Stimulated activated CD4-positive, alpha-beta T cell treated with anti-CD3 and anti-CD28 coated beads, Interleukin-12 subunit alpha, Interleukin-12 subunit beta, amount 100 ng/mL, for 48 hours (primary cell): Measurements from ENCODE around the gene F11R.
A peak's percentile ranks its signal among the peaks of the same experiment; 100 is the strongest.
"Not testable (repeated sequence)": the region's sequence is repeated elsewhere in the genome, so short reads cannot be mapped to it uniquely, and the experiment has no call there.

Experiments
- DNase-seq, 3 donors: peaks; one replicate each; pipeline ENCODE4 v3.0.0-alpha.2; 2020; ENCODE audit warnings: low read depth in 2 of 3, low spot score in 1 of 3

The F11R gene

DNA sequence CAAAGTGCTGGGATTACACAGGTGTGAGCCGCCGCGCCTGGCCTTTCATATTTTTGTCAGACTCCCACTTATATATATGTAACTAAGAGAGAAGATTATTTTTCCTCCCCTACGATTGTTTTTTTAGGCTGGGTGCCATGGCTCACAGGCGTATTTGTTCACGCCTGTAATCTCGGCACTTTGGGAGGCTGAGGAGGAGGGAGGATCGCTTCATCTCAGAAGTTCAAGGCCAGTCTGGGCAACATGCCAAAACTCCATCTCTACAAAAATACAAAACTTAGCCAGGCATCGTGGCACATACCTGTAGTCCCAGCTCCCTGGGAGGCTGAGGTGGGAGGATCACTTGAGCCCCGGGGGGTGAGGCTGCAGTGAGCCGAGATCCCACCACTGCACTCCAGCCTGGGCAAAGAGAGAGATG lies 42.4 kb downstream of the F11R start:
- DNase-seq: no peak

DNA sequence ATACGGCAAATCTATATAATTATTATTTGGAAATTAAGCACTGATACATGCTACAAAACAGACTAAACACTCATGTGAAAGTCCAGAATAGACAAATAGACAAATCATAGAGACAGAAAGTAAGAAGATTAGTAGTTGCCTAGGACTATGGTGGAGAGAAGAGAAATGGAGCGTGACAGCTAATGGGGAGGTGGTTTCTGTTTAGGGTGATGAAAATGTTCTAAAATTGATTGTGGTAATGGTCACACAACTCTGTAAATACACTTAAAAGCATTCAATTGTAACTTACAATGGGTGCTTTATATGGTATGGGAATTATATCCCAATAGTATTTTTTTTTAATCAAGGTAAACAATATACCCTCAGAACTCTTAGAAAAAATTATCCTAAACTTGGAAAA lies 45.9 kb downstream of the F11R start:
- no peak for DNase-seq

- DNase-seq: no peak
These were observed 47.5 kb downstream of the F11R start for GRCh38 chr1:160973491-160973890.

GRCh38 chr1:160972939-160973338 lies 48.0 kb downstream of the F11R start:
- DNase-seq: no peak

- DNase-seq: peak in 2 of 3 donors; percentile 34 to 51
These were observed 49.3 kb downstream of the F11R start for GRCh38 chr1:160971618-160972056.

DNA sequence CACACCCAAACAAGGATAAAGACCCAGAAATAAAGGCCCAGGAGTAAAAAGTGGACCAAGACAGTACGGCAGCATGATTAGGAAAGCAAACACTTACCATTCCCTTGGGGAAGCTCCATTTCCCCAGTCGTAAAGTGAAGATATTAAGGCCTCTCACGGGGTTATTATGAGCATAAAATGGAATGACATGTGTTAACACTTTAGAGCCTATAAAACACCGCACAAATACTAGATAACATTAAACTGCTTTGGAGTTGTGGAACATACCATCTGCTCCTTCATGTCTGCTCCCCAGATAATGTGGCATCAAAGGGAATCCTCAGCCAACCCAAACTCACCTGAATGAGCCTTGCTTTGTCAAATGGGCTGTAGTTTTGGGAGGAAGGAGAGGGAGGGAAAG lies 57.4 kb downstream of the F11R start:
- DNase-seq: no peak

DNA sequence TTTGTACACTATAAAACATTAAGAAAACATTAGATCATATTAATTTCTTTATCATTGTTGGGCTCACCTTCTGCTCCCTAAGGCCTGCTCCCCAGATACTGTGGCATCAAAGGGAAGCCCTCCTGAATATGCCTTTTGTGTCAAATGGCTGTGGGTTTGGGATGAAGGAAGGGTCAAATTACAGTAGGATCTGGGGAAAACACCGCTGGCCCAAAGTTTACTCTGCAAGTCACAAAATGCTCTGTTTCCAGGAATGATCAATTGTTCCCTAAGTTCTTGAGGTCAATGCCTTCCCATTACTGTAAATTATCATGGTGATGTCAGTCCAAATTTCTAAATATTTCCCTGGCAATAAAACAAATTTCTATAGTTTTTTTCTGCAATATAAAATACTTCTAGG lies 59.5 kb downstream of the F11R start:
- DNase-seq: no peak

DNA sequence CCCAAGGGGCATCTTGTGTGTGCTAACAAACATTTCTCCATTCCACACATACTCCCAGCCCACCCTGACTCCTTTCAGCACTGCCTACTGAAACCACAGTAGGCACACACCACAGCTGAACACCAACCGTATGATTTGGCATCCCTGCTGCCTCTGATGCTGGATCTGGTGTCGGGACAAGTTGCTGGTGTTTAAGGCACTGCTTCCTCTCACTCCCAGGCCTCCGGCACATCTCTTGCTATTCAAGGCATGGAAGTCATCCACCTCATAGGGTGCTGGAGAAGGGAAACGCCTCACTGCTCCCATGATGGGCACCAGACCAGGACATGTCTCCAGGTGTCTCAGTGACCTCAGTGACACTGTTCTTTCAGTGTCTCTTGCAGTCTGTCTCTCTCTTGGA lies 64.0 kb downstream of the F11R start:
- no peak for DNase-seq

DNA sequence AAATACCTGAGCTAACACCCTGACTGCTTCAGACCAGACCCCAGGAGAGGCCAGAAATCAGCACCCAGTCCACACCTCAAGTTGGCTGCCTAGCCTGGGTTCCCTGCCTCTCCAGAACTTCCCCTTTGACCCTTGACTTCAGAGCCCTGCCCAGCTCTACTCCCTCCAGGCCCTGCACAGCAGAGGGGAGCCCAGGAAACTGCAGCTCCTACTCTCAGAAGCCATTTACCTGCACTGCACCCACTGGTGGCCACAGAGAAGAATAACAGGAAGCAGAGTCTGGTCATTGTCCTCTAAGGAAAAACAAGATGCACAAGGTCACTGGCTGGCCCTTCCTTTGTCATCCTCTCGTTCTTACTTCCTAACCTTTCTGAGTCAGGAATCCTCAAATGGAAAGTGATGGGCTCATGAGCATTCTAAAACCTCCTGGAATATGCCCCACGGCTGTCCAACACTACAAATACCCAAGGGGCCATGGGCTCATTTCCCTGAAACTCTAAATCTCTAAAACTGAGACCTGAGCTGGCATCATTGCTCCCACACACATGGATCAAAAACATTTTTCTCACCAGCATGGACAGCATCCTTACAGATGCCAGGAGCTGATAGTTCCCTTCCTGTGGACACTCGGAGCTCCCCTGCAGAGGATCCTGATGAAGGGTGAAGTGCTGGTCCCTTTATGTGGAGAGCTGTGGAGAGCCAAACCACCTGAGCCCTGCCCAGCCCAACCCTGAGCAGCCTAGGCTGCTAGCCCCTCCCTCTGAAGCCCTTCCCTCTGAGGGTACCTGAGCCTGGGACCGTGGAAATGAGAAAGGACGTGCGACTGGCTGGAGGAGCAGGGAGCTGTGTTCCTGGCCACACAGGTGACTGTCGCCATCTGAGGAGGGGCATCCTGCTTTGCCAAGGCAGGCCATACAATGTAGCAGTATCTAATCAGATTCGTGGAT lies 66.5 kb downstream of the F11R start, which contains the start of gene ITLN2:
TSS of gene ITLN2 (minus strand) at position 652 of the 947 bp plus-strand sequence. CDS start at position 584, 68 bp downstream.
- peak; percentile 20 to 37 (median 30) for DNase-seq

GRCh38 chr1:160953030-160953429 lies 67.9 kb downstream of the F11R start:
- DNase-seq: no peak

DNA sequence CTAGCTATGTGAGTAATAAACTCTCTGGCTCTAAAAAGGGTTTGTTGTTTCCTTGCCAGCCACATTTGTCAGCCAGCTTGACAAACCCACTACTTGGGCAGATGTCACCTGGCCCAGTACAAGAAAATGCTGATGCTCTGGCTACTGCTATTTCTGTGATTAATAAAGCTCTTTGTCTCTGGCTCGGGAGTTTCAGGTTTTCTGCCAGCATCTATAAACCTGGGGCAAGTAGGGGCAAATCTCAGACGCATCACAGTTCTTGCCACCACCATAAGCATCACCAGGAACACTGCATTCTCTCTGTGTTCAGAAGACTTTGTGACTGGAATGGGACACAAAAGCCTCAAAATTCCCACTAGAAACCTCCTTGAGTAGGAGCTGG lies 68.8 kb downstream of the F11R start:
- DNase-seq: no peak

DNA sequence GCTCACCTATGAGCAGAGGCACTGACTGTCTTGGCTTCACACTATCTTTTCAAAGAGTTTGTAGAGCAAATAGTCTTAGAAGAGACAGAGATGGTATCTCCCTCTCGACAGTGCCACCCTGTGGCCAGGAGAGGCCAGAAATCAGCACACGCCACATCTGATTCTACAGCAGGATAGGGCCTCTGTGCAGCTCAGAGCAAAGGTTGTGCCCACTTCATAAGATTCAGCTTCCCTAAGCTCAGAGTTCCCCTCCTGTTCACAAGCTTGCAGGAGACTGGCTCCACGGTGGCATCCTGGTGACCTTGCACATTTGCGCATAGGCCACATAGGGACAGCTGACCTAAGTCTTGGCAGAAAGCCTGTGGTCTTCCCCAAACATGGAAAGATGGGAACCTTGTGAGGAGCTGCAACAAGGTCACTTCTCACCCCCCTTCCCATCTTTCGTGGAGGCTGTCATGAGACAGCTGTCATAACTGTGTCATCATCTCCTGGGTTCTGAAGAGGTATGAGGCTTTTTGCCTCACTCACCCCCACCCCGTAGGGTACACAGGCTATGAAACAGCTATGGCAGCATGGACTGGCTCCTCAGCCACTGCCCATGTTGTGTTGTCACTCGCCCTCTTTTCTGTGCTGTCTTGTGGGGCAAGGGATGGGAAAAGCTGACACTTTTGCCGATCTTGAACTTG lies 69.4 kb downstream of the F11R start:
- DNase-seq: peak; percentile 50 to 71 (median 53)

- no peak for DNase-seq
These were observed 70.3 kb downstream of the F11R start for GRCh38 chr1:160950657-160951056.

GRCh38 chr1:160949881-160950280 lies 71.1 kb downstream of the F11R start:
- DNase-seq: no peak

DNA sequence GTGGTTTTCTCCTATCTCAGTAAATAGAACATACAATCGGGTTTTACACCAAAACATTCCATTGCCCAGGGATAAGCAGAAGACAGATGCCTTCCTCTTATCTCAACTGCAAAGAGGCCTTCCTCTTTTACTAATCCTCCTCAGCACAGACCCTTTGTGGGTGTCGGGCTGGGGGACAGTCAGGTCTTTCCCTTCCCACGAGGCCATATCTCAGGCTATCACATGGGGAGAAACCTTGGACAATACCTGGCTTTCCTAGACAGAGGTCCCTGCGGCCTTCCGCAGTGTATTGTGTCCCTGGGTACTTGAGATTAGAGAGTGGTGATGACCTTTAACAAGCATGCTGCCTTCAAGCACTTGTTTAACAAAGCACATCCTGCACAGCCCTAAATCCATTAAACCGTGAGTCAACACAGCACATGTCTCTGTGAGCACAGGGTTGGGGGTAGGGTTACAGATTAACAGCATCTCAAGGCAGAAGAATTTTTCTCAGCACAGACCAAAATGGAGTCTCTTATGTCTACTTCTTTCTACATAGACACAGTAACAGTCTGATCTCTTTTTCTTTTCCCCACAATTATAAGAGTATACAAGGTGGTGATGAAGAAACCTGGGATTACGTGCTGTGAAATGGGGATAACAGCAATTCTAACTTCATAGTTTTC lies 71.6 kb downstream of the F11R start:
- DNase-seq: not testable (repeated sequence)

DNA sequence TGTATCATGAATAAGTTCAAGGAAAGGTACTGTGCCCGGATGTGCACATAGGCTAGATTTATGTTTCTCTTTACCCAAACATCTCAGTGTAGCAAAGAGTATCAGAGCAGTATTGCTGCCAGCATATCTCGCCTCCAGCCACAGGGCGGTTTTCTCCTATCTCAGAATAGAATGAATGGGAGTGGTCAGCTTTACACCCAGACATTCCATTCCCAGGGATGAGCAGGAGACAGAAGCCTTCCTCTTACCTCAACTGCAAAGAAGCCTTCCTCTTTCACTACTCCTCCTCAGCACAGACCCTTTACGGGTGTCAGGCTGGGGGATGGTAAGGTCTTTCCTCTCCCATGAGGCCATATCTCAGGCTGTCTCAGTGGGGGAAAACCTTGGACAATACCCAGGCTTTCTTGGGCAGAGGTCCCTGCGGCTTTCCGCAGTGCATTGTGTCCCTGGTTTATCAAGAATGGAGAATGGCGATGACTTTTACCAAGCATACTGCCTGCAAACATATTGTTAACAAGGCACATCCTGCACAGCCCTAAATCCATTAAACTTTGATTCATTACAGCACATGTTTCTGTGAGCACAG lies 73.7 kb downstream of the F11R start:
- DNase-seq: not testable (repeated sequence)

- DNase-seq: not testable (repeated sequence)
These were observed 75.1 kb downstream of the F11R start for GRCh38 chr1:160945881-160946280.
